ENCODE measurements around the gene GLDN. TPM values are rescaled to one million over a fixed set of nuclear protein-coding genes. Genes with fewer than 3 reads are reported as not detected.

The GLDN gene
- total and polyA plus RNA-seq, 10 of the 15 experiments (the other 5 are each of a cell fraction or from before 2014, with no cell fraction given): 0.13 TPM; not detected in 9

- no peaks in the 10 kb centered on the region; the same call in 2 of the 3 replicates for H3K9me3 ChIP-seq (replicated peaks; ENCODE audit: control insufficient read depth, insufficient read depth, low read length)
- intact Hi-C loops (cut with micrococcal nuclease; ENCODE audit: unreplicated experiment): no loop called here
- H2AFZ ChIP-seq (ENCODE audit: control insufficient read depth, low read depth, low read length): no peak overlapping the region
- H3K4me3 ChIP-seq: no peak overlapping the region
- H3K27me3 ChIP-seq (replicated peaks in 1 of 2; ENCODE audit: control insufficient read depth in 2 of 2, insufficient read depth in 2 of 2, low read length in 1 of 2): no peaks in the 10 kb centered on the region
- no peaks in the 10 kb centered on the region for H3K4me1 ChIP-seq (ENCODE audit: control insufficient read depth, insufficient read depth, low read length)
- no peaks in the 10 kb centered on the region for H3K79me2 ChIP-seq (ENCODE audit: control insufficient read depth, insufficient read depth, low read length)
- no peaks in the 10 kb centered on the region for H4K20me1 ChIP-seq (ENCODE audit: control insufficient read depth, insufficient read depth)
- no peaks in the 10 kb centered on the region for H3K36me3 ChIP-seq (ENCODE audit: control insufficient read depth in 2 of 2, insufficient read depth in 2 of 2, low read length in 1 of 2)
- no TSS peak for BruUV-seq (replicated peaks)
- POLR2A ChIA-PET: no interaction called here
- TF ChIP-seq ZNF24 (IDR thresholded peaks at IDR 0.05) (no peak), E2F8 (IDR thresholded peaks at IDR 0.05; ENCODE audit: low read depth, partially characterized antibody) (no peak), ZNF274 (IDR thresholded peaks at IDR 0.05; ENCODE audit: insufficient read depth, insufficient read length) (no peak), SMAD5 (IDR thresholded peaks at IDR 0.05; ENCODE audit: low read depth) (no peak), EP300 (IDR thresholded peaks at IDR 0.05; ENCODE audit: borderline replicate concordance in 1 of 2, control insufficient read depth in 1 of 2, low read depth in 2 of 2, low read length in 2 of 2) (no peak)
- 73% methylated on average over 7 of the region's 7 CpGs for WGBS (ENCODE audit: insufficient coverage, insufficient replicate concordance, low lambda C conversion rate, missing lambda C conversion rate)
- RAD21 ChIA-PET (ENCODE audit: unreplicated experiment): no interaction called here
- H3K27ac ChIP-seq (ENCODE audit: control insufficient read depth, insufficient read depth): no peak overlapping the region
- no peak overlapping the region for H3K4me2 ChIP-seq (ENCODE audit: control insufficient read depth, insufficient read depth)
- no peak overlapping the region for H3K9ac ChIP-seq (ENCODE audit: control insufficient read depth, insufficient read depth, low read length)
- FAIRE-seq: no peak
- no peak for ATAC-seq
- in situ Hi-C loops (cut with MboI): no loop called here
- CTCF ChIA-PET: no interaction called here
- DNase-seq (ENCODE audit: low read depth, low spot score): no peak
- SMC1A ChIA-PET (ENCODE audit: uncharacterized antibody, unreplicated experiment): no interaction called here
Measured at GRCh38 chr15:51448622-51449399, 107.4 kb downstream of the GLDN start.
